ENCODE results near the gene ITGB3BP. TPM values are rescaled to one million over a fixed set of nuclear protein-coding genes. Genes with fewer than 3 reads are reported as not detected.
A peak's percentile ranks its signal among the peaks of the same experiment; 100 is the strongest.
"Not testable (repeated sequence)": the region's sequence is repeated elsewhere in the genome, so short reads cannot be mapped to it uniquely, and the experiment has no call there.

The ITGB3BP gene
- total RNA-seq, 1 donor, result 18.1 TPM

GRCh38 chr1:63487336-63488065 is 35.5 kb downstream of the ITGB3BP start:
- no peak overlapping the region for H3K4me3 ChIP-seq (ENCODE audit: low read depth, low read length)
- peak; percentile 86 for DNase-seq (ENCODE audit: low read depth)
- TF ChIP-seq CTCF (IDR thresholded peaks at IDR 0.05; ENCODE audit: insufficient read depth, low read depth, low read length), result no peak

GRCh38 chr1:63486629-63487028 is 36.4 kb downstream of the ITGB3BP start:
- TF ChIP-seq CTCF (IDR thresholded peaks at IDR 0.05; ENCODE audit: insufficient read depth, low read depth, low read length), result no peak
- no peak overlapping the region for H3K4me3 ChIP-seq (ENCODE audit: low read depth, low read length)
- DNase-seq (ENCODE audit: low read depth), result peak; percentile 68

- no peak for DNase-seq (ENCODE audit: low read depth)
- no peak overlapping the region for H3K4me3 ChIP-seq (ENCODE audit: low read depth, low read length)
- TF ChIP-seq CTCF (IDR thresholded peaks at IDR 0.05; ENCODE audit: insufficient read depth, low read depth, low read length), result no peak
Observed at GRCh38 chr1:63480057-63480456, 43.0 kb downstream of the ITGB3BP start.

- H3K4me3 ChIP-seq (ENCODE audit: low read depth, low read length), result no peak overlapping the region
- no peak for TF ChIP-seq CTCF (IDR thresholded peaks at IDR 0.05; ENCODE audit: insufficient read depth, low read depth, low read length)
- no peak for DNase-seq (ENCODE audit: low read depth)
Observed at GRCh38 chr1:63475761-63476160, 47.3 kb downstream of the ITGB3BP start.

- DNase-seq (ENCODE audit: low read depth); H3K4me3 ChIP-seq (ENCODE audit: low read depth, low read length): not testable (repeated sequence)
Observed at GRCh38 chr1:63468683-63469082, 54.3 kb downstream of the ITGB3BP start.

GRCh38 chr1:63466759-63467158 is 56.3 kb downstream of the ITGB3BP start:
- no peak overlapping the region for H3K4me3 ChIP-seq (ENCODE audit: low read depth, low read length)
- DNase-seq (ENCODE audit: low read depth), result no peak
- TF ChIP-seq CTCF (IDR thresholded peaks at IDR 0.05; ENCODE audit: insufficient read depth, low read depth, low read length), result peak; percentile 16

- no peak for TF ChIP-seq CTCF (IDR thresholded peaks at IDR 0.05; ENCODE audit: insufficient read depth, low read depth, low read length)
- H3K4me3 ChIP-seq (ENCODE audit: low read depth, low read length), result no peak overlapping the region
- DNase-seq (ENCODE audit: low read depth), result no peak
Observed at GRCh38 chr1:63466181-63466580, 56.8 kb downstream of the ITGB3BP start.

Measured in fibroblast of villous mesenchyme (primary cell).